Breast epithelium (tissue), 3 donors: ENCODE data around the gene C16orf86.

ENCODE experiments used
- CTCF ChIP-seq, 3 donors: fragments of 450-650 bp; IDR thresholded peaks; one replicate each; pipeline ENCODE4 v1.5.1; 2016 to 2017; ENCODE audit warnings: antibody characterized with exemption in 3 of 3, mild to moderate bottlenecking in 3 of 3, moderate library complexity in 3 of 3
- POLR2A ChIP-seq: fragments of 450-650 bp; IDR thresholded peaks from one replicate; pipeline ENCODE4 v1.6.1; 2016; ENCODE audit warnings: antibody characterized with exemption, mild to moderate bottlenecking, moderate library complexity
- POLR2AphosphoS5 ChIP-seq, 3 donors: sonication (generic); formaldehyde crosslinking; IDR thresholded peaks; one replicate each; pipeline ENCODE4 v1.6.1; 2017; ENCODE audit warnings: antibody characterized with exemption in 3 of 3

GRCh38 chr16:67654403-67654911, 12.2 kb upstream of the C16orf86 start:
- TF ChIP-seq CTCF (IDR thresholded peaks at IDR 0.05), result no peak
- no peak for TF ChIP-seq POLR2A
- no peak for TF ChIP-seq POLR2AphosphoS5 (IDR thresholded peaks at IDR 0.05)
